ENCODE results near the gene SV2A. TPM values are rescaled to one million over a fixed set of nuclear protein-coding genes. Genes with fewer than 3 reads are reported as not detected.

SV2A gene
- total RNA-seq, 1 experiment from 2014 or later = not detected

GRCh38 chr1:149937759-149938158 lies 20.1 kb upstream of the SV2A start:
- Histone ChIP-seq H3K9me2 (replicated peaks; ENCODE audit: low read length) (no peaks in the 10 kb centered on the region), H3K79me2 (ENCODE audit: low read length) (no peaks in the 10 kb centered on the region), H2AFZ (ENCODE audit: low read length) (no peak overlapping the region), H3K36me3 (ENCODE audit: low read depth, low read length) (no peaks in the 10 kb centered on the region), H3K27me3 (ENCODE audit: low read length) (no peaks in the 10 kb centered on the region), H3K4me3 (ENCODE audit: low read length) (peak overlapping the region; percentile 75), H4K20me1 (ENCODE audit: low read length) (no peaks in the 10 kb centered on the region), H3K27ac (ENCODE audit: low read length) (peak overlapping the region; percentile 90), H3F3A (ENCODE audit: low read length, unreplicated experiment) (peaks cover 6% of the 10 kb centered on the region), H3K9me3 (ENCODE audit: low read length) (no peaks in the 10 kb centered on the region), H3K4me1 (ENCODE audit: insufficient read depth, low read length) (peaks cover 43% of the 10 kb centered on the region), H3K9ac (ENCODE audit: low read length) (peak overlapping the region; percentile 8; the same call in 1 of the 2 replicates), H3K4me2 (ENCODE audit: low read length) (peak overlapping the region; percentile 81)
- BruUV-seq (replicated peaks) = TSS peak; percentile 76
- 0 out of 2 replicates have a peak, but pooled peaks have one; percentile 2 for ATAC-seq
- POLR2A ChIA-PET (ENCODE audit: unreplicated experiment) = interaction anchor here (0.7 kb wide), 2 partner anchors 249 to 426 kb away, joined by 3 read pairs; partner anchors contain the start of gene RPRD2
- no peak for TF ChIP-seq EZH2 (IDR thresholded peaks at IDR 0.05; ENCODE audit: low read length, unreplicated experiment)
- no peak for TF ChIP-seq CTCF (conservative IDR thresholded peaks at IDR 0.05; ENCODE audit: low read depth, low read length)
- TF ChIP-seq EZH2phosphoT487 (IDR thresholded peaks at IDR 0.05; ENCODE audit: borderline replicate concordance, low read length) = no peak
- DNase-seq = peak; percentile 19
- intact Hi-C loops (cut with micrococcal nuclease) = loop anchor here (1.0 kb wide), 1 partner anchor 10 kb away; the partner anchor contains the start of gene SF3B4
- CTCF ChIA-PET = interaction anchor here (0.6 kb wide), 1 partner anchor 113 kb away, joined by 5 read pairs; no protein-coding TSS in a partner anchor

DNA sequence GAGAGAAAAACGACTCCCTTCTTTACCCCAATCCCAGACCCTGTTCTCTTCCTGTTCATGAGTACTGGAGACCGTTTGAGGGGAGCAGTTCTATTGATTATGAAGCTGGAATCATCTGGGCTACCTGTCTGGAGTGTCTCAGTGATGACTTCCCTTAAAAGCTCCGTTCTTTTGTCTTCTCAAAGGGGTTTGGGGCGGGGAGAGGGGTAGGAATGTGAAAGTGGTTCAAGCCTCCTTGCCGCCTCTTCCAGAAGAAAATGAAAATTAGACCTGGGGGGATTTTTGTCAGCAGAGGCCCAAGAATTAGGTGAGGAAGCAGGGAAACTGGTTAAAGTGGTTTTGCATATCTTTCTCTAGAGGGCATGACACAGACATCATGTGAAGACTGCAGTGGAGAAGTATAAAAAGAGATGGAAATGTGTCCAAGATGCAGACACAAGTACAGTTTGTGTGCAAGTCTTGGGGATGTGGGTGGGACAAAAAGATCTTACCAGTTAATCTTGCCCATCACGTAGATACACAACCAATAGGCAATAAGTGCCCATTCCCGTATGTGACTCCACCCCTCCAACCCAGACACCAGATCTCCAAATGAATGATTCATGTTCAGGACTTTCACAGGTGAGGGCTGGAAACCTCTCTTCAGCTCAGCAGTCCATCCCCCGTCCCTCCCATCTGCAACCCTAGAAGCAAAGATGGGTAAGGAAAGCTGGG lies 19.5 kb upstream of the SV2A start:
- ChIA-PET CTCF (interaction anchor here (0.6 kb wide), 3 partner anchors 25 to 249 kb away, joined by 3 to 5 read pairs (median 4); no protein-coding TSS in a partner anchor), POLR2A (ENCODE audit: unreplicated experiment) (interaction anchor here (0.6 to 0.7 kb wide), 3 partner anchors 50 to 427 kb away, joined by 3 read pairs; partner anchors contain the start of gene RPRD2)
- Histone ChIP-seq H3K27me3 (ENCODE audit: low read length) (no peaks in the 10 kb centered on the region), H3K79me2 (ENCODE audit: low read length) (no peaks in the 10 kb centered on the region), H3K4me2 (ENCODE audit: low read length) (peak overlapping the region; percentile 81), H4K20me1 (ENCODE audit: low read length) (no peaks in the 10 kb centered on the region), H3K9me2 (replicated peaks; ENCODE audit: low read length) (no peaks in the 10 kb centered on the region), H3F3A (ENCODE audit: low read length, unreplicated experiment) (peaks cover 6% of the 10 kb centered on the region), H2AFZ (ENCODE audit: low read length) (peak overlapping the region; percentile 88), H3K9me3 (ENCODE audit: low read length) (no peaks in the 10 kb centered on the region), H3K27ac (ENCODE audit: low read length) (peak overlapping the region; percentile 90), H3K36me3 (ENCODE audit: low read depth, low read length) (no peaks in the 10 kb centered on the region), H3K9ac (ENCODE audit: low read length) (peak overlapping the region; percentile 59), H3K4me3 (ENCODE audit: low read length) (peak overlapping the region; percentile 75), H3K4me1 (ENCODE audit: insufficient read depth, low read length) (peaks cover 43% of the 10 kb centered on the region)
- no TSS peak for BruUV-seq (replicated peaks)
- TF ChIP-seq EZH2 (IDR thresholded peaks at IDR 0.05; ENCODE audit: low read length, unreplicated experiment) (no peak), EZH2phosphoT487 (IDR thresholded peaks at IDR 0.05; ENCODE audit: borderline replicate concordance, low read length) (no peak), CTCF (conservative IDR thresholded peaks at IDR 0.05; ENCODE audit: low read depth, low read length) (0 out of 2 replicates have a peak, but pooled peaks have one; percentile 16)
- intact Hi-C loops (cut with micrococcal nuclease) = loop anchor here (1.0 kb wide), 1 partner anchor 10 kb away; the partner anchor contains the start of gene SF3B4
- DNase-seq = peak; percentile 96
- peak; percentile 71 for ATAC-seq
